WTC11 (cell line): ENCODE measurements around the gene CLRN3. TPM values are rescaled to one million over a fixed set of nuclear protein-coding genes. Genes with fewer than 3 reads are reported as not detected.

Source experiments
- ATAC-seq: fragments of 200-7000 bp; cut with Tn5 transposase; 2 replicates; pipeline ENCODE4 v1.10.0; 2021; ENCODE audit warnings: mild to moderate bottlenecking, moderate library complexity
- CTCF ChIA-PET: fragments of 300-600 bp; sonication (Branson Sonifier 250); formaldehyde crosslinking; loops from one replicate; lab custom pipeline; 2021; ENCODE audit warnings: antibody characterized with exemption; lab: Charles Lee
- POLR2A ChIA-PET: fragments of 350-600 bp; sonication (Branson Sonifier 250); formaldehyde crosslinking; loops from one replicate; lab custom pipeline; 2021; ENCODE audit warnings: antibody characterized with exemption; lab: Charles Lee
- DNase-seq: peaks from one replicate; pipeline ENCODE4 v3.0.0; 2021; ENCODE audit warnings: low spot score
- H3K27ac Mint-ChIP-seq: 2 replicates; pipeline ENCODE4 v1.8.0; 2021; ENCODE audit warnings: mixed read lengths
- H3K27me3 Mint-ChIP-seq: 2 replicates; pipeline ENCODE4 v1.8.0; 2021; ENCODE audit warnings: low read depth, mild to moderate bottlenecking, moderate library complexity, mixed read lengths
- H3K36me3 Mint-ChIP-seq: 2 replicates; pipeline ENCODE4 v1.8.0; 2021; ENCODE audit warnings: mixed read lengths
- H3K4me1 Mint-ChIP-seq: 2 replicates; pipeline ENCODE4 v1.8.0; 2022; ENCODE audit warnings: mixed read lengths
- H3K4me3 Mint-ChIP-seq: 2 replicates; pipeline ENCODE4 v1.8.0; 2021; ENCODE audit warnings: mild to moderate bottlenecking, moderate library complexity, mixed read lengths
- H3K9me3 Mint-ChIP-seq: 2 replicates; pipeline ENCODE4 v1.8.0; 2021; ENCODE audit warnings: mixed read lengths
- ATF1 ChIP-seq: sonication (generic); formaldehyde crosslinking; IDR thresholded peaks from 2 replicates; pipeline ENCODE4 v1.8.1; 2023; ENCODE audit warnings: mild to moderate bottlenecking, moderate library complexity, missing genetic modification reagents
- FOXJ3 ChIP-seq: sonication (generic); formaldehyde crosslinking; IDR thresholded peaks from 2 replicates; pipeline ENCODE4 v1.9.0; 2021; ENCODE audit warnings: missing genetic modification reagents, mild to moderate bottlenecking, borderline replicate concordance
- FOXK1 ChIP-seq: sonication (generic); formaldehyde crosslinking; IDR thresholded peaks from 2 replicates; pipeline ENCODE4 v1.8.0; 2022; ENCODE audit warnings: mild to moderate bottlenecking, moderate library complexity, missing genetic modification reagents
- GABPB1 ChIP-seq: sonication (generic); formaldehyde crosslinking; IDR thresholded peaks from 2 replicates; pipeline ENCODE4 v1.8.1; 2023; ENCODE audit warnings: mild to moderate bottlenecking, missing genetic modification reagents
- JUN ChIP-seq: sonication (generic); formaldehyde crosslinking; IDR thresholded peaks from 2 replicates; pipeline ENCODE4 v1.8.0; 2023; ENCODE audit warnings: mild to moderate bottlenecking, missing genetic modification reagents
- KAT7 ChIP-seq: sonication (generic); formaldehyde crosslinking; IDR thresholded peaks from 2 replicates; pipeline ENCODE4 v1.8.1; 2023; ENCODE audit warnings: missing genetic modification reagents, mild to moderate bottlenecking, borderline replicate concordance
- NFATC4 ChIP-seq: fragments of 250-450 bp; sonication (Bioruptor Pico); IDR thresholded peaks from 2 replicates; pipeline ENCODE4 v1.9.0; 2021; ENCODE audit warnings: mild to moderate bottlenecking
- NFE2L1 ChIP-seq: sonication (generic); formaldehyde crosslinking; IDR thresholded peaks from 2 replicates; pipeline ENCODE4 v1.8.1; 2023; ENCODE audit warnings: missing genetic modification reagents
- NR1H2 ChIP-seq: sonication (generic); formaldehyde crosslinking; IDR thresholded peaks from 2 replicates; pipeline ENCODE4 v1.9.0; 2021; ENCODE audit warnings: mild to moderate bottlenecking, moderate library complexity, missing genetic modification reagents
- RORB ChIP-seq: fragments of 250-450 bp; sonication (Bioruptor Pico); IDR thresholded peaks from 2 replicates; pipeline ENCODE4 v1.9.0; 2021; ENCODE audit warnings: mild to moderate bottlenecking
- SOX15 ChIP-seq: fragments of 250-450 bp; sonication (Bioruptor Pico); IDR thresholded peaks from 2 replicates; pipeline ENCODE4 v1.9.0; 2021; ENCODE audit warnings: mild to moderate bottlenecking
- TEAD1 ChIP-seq: sonication (generic); formaldehyde crosslinking; IDR thresholded peaks from 2 replicates; pipeline ENCODE4 v1.8.0; 2022; ENCODE audit warnings: mild to moderate bottlenecking, missing genetic modification reagents
- ZNF138 ChIP-seq: sonication (generic); formaldehyde crosslinking; conservative IDR thresholded peaks from 2 replicates; pipeline ENCODE4 v1.8.1; 2022; ENCODE audit warnings: mild to moderate bottlenecking, moderate library complexity, missing genetic modification reagents
- ZNF396 ChIP-seq: fragments of 250-450 bp; sonication (Bioruptor Pico); IDR thresholded peaks from 2 replicates; pipeline ENCODE4 v1.8.0; 2021; ENCODE audit warnings: mild to moderate bottlenecking, moderate library complexity, borderline replicate concordance
- ZNF671 ChIP-seq: fragments of 250-450 bp; sonication (Bioruptor Pico); IDR thresholded peaks from 2 replicates; pipeline ENCODE4 v1.8.0; 2021; ENCODE audit warnings: mild to moderate bottlenecking
- total RNA-seq: library from RNA; stranded (reverse); gene quantifications from 3 replicates; pipeline ENCODE4 v1.2.3, GENCODE V29; 2021
- TF ChIP-seq, protein P1 (sequence below): fragments of 250-450 bp; sonication (Bioruptor Pico); IDR thresholded peaks from 2 replicates; pipeline ENCODE4 v1.9.0; 2021; ENCODE audit warnings: mild to moderate bottlenecking
- TF ChIP-seq, protein P2 (sequence below): sonication (generic); formaldehyde crosslinking; IDR thresholded peaks from 2 replicates; pipeline ENCODE4 v1.8.0; 2022; ENCODE audit warnings: mild to moderate bottlenecking, missing genetic modification reagents
- TF ChIP-seq, protein P3 (sequence below): sonication (generic); formaldehyde crosslinking; IDR thresholded peaks from 2 replicates; pipeline ENCODE4 v1.8.1; 2023; ENCODE audit warnings: mild to moderate bottlenecking, missing genetic modification reagents
- TF ChIP-seq, protein P4 (sequence below): sonication (generic); formaldehyde crosslinking; IDR thresholded peaks from 2 replicates; pipeline ENCODE4 v1.8.0; 2022; ENCODE audit warnings: mild to moderate bottlenecking, missing genetic modification reagents
- TF ChIP-seq, protein P5 (sequence below): fragments of 250-450 bp; sonication (Bioruptor Pico); IDR thresholded peaks from 2 replicates; pipeline ENCODE4 v2.1.2; 2022; ENCODE audit warnings: mild to moderate bottlenecking, moderate library complexity
- TF ChIP-seq, protein P6 (sequence below): sonication (generic); formaldehyde crosslinking; conservative IDR thresholded peaks from 2 replicates; pipeline ENCODE4 v1.8.1; 2022; ENCODE audit warnings: mild to moderate bottlenecking, missing genetic modification reagents
- TF ChIP-seq, protein P7 (sequence below): sonication (generic); formaldehyde crosslinking; IDR thresholded peaks from 2 replicates; pipeline ENCODE4 v1.8.0; 2023; ENCODE audit warnings: missing genetic modification reagents, mild to moderate bottlenecking, borderline replicate concordance

The CLRN3 gene
- total RNA-seq, 1 experiment from 2014 or later, result not detected

DNA sequence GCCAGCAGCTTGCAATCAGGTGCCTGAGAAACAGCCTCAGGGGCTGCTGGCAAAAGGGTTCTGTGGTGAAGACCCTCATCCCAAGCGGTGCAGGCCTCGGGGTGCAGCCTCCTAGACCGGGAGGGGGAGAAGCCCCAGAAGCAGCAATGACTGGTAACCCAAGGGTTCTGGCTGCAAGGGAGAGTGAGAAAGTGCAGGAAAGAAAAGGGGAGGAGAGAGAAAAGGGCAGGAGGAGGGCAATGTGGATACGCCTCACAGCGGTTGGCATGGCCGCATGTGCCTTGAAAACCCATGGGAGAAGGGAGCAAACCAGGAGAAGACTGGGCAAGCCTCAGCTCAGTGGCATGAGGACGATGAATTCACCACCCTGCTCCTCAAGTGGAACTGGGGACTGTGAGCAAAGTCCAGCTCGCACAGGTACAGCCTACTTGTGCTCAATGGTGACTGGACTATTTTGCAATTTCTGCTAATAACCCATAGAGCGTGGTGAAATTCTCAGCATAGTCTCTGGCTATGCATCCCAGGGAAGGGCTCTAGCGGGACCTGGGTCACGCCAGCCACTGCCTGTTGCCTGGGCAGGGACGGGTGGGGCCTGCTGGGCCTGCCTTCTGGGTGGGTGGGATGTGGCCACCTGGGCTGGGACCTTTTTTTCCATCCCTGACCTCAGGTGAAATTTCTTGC lies 6.2 kb downstream of the CLRN3 start (continued):
- TF ChIP-seq, protein P1, sequence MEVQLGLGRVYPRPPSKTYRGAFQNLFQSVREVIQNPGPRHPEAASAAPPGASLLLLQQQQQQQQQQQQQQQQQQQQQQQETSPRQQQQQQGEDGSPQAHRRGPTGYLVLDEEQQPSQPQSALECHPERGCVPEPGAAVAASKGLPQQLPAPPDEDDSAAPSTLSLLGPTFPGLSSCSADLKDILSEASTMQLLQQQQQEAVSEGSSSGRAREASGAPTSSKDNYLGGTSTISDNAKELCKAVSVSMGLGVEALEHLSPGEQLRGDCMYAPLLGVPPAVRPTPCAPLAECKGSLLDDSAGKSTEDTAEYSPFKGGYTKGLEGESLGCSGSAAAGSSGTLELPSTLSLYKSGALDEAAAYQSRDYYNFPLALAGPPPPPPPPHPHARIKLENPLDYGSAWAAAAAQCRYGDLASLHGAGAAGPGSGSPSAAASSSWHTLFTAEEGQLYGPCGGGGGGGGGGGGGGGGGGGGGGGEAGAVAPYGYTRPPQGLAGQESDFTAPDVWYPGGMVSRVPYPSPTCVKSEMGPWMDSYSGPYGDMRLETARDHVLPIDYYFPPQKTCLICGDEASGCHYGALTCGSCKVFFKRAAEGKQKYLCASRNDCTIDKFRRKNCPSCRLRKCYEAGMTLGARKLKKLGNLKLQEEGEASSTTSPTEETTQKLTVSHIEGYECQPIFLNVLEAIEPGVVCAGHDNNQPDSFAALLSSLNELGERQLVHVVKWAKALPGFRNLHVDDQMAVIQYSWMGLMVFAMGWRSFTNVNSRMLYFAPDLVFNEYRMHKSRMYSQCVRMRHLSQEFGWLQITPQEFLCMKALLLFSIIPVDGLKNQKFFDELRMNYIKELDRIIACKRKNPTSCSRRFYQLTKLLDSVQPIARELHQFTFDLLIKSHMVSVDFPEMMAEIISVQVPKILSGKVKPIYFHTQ (CRISPR knock-in tag), result no peak
- TF ChIP-seq, protein P2, sequence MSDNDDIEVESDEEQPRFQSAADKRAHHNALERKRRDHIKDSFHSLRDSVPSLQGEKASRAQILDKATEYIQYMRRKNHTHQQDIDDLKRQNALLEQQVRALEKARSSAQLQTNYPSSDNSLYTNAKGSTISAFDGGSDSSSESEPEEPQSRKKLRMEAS (CRISPR knock-in tag), result no peak
- TF ChIP-seq KAT7, result no peak
- no peak for TF ChIP-seq NR1H2 (CRISPR knock-in tag)
- no peak for TF ChIP-seq FOXK1 (CRISPR knock-in tag)
- no peak for TF ChIP-seq GABPB1 (CRISPR knock-in tag)
- TF ChIP-seq, protein P3, sequence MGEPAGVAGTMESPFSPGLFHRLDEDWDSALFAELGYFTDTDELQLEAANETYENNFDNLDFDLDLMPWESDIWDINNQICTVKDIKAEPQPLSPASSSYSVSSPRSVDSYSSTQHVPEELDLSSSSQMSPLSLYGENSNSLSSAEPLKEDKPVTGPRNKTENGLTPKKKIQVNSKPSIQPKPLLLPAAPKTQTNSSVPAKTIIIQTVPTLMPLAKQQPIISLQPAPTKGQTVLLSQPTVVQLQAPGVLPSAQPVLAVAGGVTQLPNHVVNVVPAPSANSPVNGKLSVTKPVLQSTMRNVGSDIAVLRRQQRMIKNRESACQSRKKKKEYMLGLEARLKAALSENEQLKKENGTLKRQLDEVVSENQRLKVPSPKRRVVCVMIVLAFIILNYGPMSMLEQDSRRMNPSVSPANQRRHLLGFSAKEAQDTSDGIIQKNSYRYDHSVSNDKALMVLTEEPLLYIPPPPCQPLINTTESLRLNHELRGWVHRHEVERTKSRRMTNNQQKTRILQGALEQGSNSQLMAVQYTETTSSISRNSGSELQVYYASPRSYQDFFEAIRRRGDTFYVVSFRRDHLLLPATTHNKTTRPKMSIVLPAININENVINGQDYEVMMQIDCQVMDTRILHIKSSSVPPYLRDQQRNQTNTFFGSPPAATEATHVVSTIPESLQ (CRISPR knock-in tag), result no peak
- TF ChIP-seq ZNF138, result no peak
- TF ChIP-seq RORB (CRISPR knock-in tag), result no peak

DNA sequence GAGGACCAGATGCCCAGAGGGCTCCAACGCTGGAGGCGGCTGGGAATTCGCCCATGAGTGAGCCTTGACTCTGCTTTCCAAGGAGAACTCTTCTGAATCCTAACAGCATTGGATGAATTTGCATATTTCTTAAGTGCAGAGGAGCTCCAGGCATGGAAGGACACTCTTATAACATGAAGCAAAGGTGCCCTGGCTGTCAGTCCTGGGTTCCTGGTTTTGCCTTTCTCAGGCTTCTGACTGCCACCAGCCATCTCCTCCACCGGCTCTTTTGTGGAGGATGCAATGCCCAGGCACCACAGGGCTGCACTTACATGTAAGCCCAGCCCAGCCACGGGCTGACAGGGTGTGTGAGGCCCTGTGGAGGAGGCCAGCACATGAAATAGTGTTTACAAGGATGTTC lies 8.2 kb downstream of the CLRN3 start:
- peaks cover 8% of the 10 kb centered on the region; the same call in 1 of the 2 replicates for H3K4me1 Mint-ChIP-seq
- CTCF ChIA-PET, result no interaction called here
- ATAC-seq (no peak), DNase-seq (no peak)
- H3K27me3 Mint-ChIP-seq, result no peaks in the 10 kb centered on the region
- H3K9me3 Mint-ChIP-seq, result no peaks in the 10 kb centered on the region
- POLR2A ChIA-PET, result no interaction called here
- no peak overlapping the region for H3K27ac Mint-ChIP-seq
- H3K4me3 Mint-ChIP-seq, result no peak overlapping the region
- H3K36me3 Mint-ChIP-seq, result no peaks in the 10 kb centered on the region
- TF ChIP-seq, protein P4, sequence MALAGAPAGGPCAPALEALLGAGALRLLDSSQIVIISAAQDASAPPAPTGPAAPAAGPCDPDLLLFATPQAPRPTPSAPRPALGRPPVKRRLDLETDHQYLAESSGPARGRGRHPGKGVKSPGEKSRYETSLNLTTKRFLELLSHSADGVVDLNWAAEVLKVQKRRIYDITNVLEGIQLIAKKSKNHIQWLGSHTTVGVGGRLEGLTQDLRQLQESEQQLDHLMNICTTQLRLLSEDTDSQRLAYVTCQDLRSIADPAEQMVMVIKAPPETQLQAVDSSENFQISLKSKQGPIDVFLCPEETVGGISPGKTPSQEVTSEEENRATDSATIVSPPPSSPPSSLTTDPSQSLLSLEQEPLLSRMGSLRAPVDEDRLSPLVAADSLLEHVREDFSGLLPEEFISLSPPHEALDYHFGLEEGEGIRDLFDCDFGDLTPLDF (CRISPR knock-in tag), result no peak
- TF ChIP-seq, protein P1 (CRISPR knock-in tag), result no peak
- TF ChIP-seq, protein P5, sequence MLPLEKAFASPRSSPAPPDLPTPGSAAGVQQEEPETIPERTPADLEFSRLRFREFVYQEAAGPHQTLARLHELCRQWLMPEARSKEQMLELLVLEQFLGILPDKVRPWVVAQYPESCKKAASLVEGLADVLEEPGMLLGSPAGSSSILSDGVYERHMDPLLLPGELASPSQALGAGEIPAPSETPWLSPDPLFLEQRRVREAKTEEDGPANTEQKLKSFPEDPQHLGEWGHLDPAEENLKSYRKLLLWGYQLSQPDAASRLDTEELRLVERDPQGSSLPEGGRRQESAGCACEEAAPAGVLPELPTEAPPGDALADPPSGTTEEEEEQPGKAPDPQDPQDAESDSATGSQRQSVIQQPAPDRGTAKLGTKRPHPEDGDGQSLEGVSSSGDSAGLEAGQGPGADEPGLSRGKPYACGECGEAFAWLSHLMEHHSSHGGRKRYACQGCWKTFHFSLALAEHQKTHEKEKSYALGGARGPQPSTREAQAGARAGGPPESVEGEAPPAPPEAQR (CRISPR knock-in tag), result no peak
- TF ChIP-seq FOXJ3, result no peak
- no peak for TF ChIP-seq TEAD1 (CRISPR knock-in tag)
- TF ChIP-seq SOX15, result no peak
- TF ChIP-seq ZNF671 (CRISPR knock-in tag), result no peak
- no peak for TF ChIP-seq ATF1
- TF ChIP-seq, protein P6, sequence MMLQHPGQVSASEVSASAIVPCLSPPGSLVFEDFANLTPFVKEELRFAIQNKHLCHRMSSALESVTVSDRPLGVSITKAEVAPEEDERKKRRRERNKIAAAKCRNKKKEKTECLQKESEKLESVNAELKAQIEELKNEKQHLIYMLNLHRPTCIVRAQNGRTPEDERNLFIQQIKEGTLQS (CRISPR knock-in tag), result no peak
- TF ChIP-seq ZNF396 (CRISPR knock-in tag), result no peak
- TF ChIP-seq NFE2L1 (CRISPR knock-in tag), result no peak
- TF ChIP-seq, protein P7, sequence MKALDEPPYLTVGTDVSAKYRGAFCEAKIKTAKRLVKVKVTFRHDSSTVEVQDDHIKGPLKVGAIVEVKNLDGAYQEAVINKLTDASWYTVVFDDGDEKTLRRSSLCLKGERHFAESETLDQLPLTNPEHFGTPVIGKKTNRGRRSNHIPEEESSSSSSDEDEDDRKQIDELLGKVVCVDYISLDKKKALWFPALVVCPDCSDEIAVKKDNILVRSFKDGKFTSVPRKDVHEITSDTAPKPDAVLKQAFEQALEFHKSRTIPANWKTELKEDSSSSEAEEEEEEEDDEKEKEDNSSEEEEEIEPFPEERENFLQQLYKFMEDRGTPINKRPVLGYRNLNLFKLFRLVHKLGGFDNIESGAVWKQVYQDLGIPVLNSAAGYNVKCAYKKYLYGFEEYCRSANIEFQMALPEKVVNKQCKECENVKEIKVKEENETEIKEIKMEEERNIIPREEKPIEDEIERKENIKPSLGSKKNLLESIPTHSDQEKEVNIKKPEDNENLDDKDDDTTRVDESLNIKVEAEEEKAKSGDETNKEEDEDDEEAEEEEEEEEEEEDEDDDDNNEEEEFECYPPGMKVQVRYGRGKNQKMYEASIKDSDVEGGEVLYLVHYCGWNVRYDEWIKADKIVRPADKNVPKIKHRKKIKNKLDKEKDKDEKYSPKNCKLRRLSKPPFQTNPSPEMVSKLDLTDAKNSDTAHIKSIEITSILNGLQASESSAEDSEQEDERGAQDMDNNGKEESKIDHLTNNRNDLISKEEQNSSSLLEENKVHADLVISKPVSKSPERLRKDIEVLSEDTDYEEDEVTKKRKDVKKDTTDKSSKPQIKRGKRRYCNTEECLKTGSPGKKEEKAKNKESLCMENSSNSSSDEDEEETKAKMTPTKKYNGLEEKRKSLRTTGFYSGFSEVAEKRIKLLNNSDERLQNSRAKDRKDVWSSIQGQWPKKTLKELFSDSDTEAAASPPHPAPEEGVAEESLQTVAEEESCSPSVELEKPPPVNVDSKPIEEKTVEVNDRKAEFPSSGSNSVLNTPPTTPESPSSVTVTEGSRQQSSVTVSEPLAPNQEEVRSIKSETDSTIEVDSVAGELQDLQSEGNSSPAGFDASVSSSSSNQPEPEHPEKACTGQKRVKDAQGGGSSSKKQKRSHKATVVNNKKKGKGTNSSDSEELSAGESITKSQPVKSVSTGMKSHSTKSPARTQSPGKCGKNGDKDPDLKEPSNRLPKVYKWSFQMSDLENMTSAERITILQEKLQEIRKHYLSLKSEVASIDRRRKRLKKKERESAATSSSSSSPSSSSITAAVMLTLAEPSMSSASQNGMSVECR, result no peak
- no peak for TF ChIP-seq KAT7
- no peak for TF ChIP-seq JUN (CRISPR knock-in tag)
- no peak for TF ChIP-seq NFATC4 (CRISPR knock-in tag)
